HG03457 (cell line): Measurements from ENCODE around the gene S100A14.
"Not testable (repeated sequence)": the region's sequence is repeated elsewhere in the genome, so short reads cannot be mapped to it uniquely, and the experiment has no call there.

Experiments
- ATAC-seq: cut with Tn5 transposase; IDR thresholded peaks from one replicate; pipeline ENCODE4 v1.9.1; 2021; ENCODE audit warnings: moderate number of reproducible peaks; ENCODE audit not compliant: unreplicated experiment

S100A14 gene

DNA sequence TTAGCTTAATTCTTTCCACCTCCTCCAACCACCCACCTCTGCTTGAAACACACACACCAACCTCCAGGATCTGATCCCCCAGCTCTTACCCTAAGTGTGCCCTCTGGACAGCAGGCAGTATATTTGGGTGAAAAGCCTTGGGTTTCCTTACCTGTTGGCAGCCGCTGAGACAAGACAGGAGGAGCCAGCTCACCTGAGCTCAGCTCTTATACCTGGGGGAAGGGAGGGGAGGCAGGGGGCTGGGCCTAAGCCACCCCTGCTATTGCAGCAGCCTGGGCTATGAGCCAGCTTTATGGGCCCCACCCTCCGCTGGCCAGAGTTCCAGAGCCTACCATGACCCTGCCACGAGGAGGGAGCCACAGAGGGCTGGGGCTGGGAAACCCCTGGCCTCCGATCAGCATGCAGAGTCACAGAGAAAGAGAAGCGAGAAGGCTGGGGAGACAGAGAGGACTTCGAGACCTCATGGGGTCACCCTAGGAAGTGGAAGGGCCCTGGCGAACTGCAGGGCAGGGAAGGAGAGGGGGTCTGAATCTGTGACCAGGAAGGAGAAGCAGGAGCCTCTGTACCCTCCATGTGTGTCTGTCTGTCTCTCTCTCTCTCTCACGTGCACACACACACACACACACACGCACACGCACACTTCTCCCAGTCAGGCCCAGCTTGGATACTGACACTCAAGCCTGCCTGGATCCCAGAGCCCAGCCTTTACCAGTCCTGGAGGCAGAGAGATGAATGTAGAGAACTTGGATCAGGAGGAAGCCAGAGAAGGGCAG lies at the start of gene S100A14:
Gene S100A14 (minus strand): TSS at position 182 of the 773 bp plus-strand sequence. CDS start 467 bp downstream, outside the sequence.
- ATAC-seq = no peak

DNA sequence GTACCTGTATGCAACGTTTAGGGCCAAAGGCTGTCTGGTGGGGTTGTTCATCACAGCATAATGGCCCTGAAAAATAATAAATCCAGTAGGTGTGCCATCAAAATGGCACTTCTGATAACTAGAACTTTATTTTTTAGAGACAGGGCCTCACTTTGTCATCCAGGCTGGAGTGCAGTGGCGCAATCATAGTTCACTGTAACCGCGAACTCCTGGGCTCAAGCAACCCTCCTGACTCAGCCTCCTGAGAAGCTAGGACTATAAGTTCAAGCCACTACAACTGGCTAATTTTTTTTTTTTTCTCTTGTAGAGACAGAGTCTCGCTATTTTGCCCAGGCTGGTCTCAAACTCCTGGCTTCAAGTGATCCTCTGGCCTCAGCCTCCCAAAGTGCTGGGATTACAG lies 47.1 kb upstream of the S100A14 start:
- ATAC-seq = no peak

DNA sequence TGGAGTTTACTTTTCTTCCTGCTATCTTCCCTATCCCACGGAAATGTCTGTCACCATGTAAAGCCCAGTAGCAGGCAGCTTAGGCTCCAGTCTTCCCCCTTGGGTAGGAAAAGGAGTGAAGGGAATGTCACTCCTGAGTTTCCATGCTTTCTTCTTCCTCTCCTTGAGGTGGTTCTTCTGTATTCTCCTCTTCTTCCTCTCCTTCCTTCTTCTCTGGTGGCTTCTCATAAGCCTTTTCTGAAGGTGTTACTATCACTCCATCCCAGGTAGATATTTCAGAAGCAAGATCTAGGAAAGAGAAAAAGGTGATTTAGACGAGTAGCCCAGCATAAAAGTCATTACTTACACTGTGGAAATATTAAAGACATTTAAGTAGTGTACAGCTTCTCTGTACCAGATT lies 46.1 kb upstream of the S100A14 start:
- no peak for ATAC-seq

DNA sequence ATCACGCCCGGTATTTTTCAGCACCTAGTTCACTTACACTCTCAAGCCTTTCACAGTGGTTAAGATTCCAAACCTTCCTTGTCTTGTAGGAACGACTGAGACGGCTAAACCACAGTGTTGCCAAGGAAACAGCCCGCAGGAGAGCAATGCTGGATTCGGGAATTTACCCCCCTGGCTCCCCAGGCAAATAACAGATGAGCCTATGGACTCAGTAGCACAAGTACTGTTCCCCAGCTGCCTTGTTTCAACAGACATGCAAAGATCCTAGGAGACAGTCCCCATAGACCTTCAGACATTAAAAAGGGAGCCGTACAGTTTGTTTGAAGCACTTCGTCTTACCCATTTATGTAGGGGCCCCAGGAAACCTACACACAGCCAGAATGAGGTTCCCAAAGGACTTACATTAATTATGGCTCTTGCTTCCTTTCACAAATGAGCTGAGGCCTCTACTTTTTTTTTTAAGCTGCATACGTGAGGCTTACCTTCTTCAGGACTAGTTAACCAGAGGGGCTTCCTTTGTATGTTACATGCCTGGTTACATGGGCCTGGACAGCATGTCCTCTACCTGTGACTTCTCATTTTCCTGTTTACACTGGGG lies 45.1 kb upstream of the S100A14 start:
- no peak for ATAC-seq

DNA sequence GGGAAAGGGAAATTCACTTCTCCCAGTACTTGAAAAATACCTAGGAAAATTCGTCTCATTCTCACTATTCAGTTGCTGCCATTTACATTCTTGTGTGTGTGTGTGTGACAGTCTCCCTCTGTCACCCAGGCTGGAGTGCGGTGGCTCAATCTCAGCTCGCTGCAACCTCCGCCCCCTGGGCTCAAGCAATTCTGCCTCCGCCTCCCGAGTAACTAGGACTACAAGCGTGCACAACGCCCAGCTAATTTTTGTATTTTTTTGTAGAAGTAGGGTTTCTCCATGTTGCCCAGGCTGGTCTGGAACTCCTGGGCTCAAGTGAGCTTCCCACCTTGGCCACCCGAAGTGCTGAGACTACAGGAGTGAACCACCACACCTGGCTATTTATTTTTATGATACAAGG lies 43.5 kb upstream of the S100A14 start:
- ATAC-seq = no peak

DNA sequence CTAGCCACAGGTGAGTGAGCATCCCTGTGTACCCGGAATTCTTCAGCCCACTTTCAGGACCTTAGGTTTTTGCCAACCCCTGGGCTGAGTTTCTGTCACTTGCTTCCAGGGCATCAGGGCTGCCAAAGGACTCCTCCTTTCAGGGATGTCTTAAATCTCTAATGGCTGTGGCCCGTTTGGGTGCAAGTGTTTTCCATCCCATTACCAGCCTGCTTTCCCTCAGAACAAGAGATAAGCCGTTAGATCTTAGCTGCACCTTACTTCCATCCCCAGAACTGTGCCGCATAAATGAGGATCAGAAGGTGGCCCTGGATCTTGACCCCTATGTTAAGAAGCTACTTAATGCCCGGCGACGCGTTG lies 43.0 kb upstream of the S100A14 start:
- no peak for ATAC-seq

DNA sequence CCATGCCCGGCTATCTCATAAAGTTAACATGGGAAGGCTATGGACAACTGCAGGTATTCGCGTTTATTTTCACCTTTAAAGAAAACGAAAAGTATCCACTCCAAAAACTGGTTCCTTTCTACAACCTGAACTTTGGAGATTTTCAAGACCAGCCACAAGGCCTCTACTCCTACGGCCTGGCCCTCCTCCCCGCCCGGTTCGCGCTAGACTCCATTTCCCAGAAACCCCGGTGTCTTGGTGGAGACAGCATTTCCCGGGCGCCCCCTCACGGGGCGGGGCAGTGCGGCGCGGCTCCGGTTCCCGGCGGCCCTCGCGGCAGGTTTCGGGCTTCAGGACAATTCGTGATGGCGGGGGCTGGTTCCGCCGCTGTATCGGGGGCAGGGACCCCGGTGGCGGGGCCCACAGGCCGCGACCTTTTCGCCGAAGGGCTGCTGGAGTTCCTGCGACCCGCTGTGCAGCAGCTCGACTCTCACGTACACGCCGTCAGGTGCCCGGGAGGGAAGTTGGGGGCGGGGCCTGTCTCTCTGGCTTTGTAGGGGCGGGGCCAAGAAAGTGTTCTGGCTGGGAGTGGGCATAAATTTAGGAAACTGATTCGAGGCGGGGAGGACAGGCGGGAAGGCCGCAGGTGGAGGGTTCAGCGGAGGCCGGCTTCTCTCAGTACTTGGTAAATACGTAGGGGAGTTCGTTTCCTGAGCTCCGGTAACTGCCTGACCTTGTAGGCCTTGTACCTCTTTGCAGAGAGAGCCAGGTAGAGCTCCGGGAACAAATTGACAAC lies 42.5 kb upstream of the S100A14 start, which contains the start of gene SNAPIN:
Gene SNAPIN (plus strand): TSS at position 304 of the 775 bp plus-strand sequence. CDS start 41 bp downstream, at position 345.
- peak; percentile 68 for ATAC-seq

DNA sequence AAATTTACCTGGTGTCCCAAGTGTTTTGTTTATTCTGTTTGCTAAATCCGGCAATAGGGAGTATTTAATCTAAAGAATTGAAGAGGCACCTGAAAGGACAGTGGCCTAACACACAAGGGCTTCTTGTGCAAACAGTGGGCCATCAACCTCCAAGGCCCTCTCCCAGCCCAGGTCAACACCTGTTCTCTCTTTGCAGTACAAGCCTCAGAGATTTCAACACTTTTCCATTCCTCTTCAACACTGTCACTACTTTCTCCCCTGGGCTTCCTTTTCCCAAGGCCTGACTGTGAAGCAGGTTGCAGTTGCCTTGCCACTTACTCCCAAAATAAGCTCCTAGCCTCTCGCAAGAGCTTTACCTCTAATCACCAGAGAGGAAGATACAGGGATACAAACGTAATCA lies 39.2 kb upstream of the S100A14 start:
- ATAC-seq = no peak

DNA sequence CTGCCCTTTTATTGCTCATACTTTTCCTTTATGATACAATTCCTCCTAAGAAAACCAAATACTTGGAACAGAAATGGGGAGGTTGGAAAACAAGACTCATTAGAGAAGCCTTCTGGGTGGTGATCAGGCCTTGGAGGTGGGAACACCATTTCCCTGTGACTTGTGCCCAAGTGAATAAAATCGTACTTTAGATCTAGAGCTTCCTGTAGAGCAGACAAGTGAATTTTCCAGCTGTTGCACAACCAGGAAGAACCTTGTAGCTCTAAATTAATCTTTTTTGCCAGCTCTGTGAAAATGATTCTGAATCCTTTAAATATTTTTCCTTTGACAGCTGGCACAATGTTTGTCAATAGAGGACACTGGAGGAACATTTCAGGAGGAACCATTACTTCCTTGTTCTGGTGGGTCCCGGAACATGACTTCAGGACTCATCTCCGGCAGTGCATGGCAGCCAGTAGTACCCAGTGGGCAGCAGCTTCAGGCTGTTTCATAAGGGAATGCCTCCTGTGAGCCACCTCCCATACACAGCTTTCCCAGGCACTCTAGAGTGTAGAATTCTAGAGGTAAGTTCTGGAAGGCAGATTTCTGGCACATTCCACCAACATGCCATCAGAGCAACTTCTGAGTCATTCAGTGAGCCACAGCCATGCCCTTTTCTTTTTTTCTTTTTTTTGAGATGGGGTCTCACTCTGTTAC lies 36.8 kb upstream of the S100A14 start:
- ATAC-seq = no peak

DNA sequence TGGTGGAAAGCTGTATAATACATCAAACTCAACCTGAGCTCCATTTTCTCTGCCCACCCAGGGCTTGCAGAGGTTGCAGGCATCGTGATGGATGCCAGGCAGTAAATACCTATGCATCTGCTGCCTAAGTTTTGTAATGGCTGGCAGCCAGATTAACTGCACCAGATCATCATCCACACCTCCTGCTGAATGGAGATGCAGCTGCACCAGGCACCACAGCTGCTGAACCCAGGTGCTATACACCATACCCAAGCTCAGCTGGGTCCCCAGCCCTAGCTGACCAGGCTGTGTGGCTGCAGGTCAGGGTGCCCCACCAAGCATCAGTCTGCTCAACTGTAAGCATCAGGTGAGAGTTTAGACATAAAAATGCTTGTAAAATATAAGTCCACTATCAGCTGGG lies 35.6 kb upstream of the S100A14 start:
- no peak for ATAC-seq

DNA sequence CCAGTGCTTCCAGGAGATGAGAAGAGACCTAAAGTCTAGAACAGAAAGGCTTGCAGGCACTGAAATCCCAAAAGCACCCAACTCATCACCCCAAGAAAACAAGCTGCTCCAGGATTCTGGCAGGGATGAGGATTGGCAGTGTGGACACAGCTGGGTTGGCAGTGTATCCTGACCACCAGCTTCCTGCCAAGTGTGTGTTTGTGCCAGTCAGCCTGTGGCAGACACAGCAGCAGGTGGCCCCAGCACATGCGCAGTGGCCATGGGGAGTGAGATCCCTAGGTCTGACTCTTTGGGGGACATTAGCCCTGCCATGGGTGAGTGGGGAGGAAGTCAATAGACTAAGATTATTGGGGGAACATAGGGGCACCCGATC lies 33.7 kb upstream of the S100A14 start:
- ATAC-seq = no peak

DNA sequence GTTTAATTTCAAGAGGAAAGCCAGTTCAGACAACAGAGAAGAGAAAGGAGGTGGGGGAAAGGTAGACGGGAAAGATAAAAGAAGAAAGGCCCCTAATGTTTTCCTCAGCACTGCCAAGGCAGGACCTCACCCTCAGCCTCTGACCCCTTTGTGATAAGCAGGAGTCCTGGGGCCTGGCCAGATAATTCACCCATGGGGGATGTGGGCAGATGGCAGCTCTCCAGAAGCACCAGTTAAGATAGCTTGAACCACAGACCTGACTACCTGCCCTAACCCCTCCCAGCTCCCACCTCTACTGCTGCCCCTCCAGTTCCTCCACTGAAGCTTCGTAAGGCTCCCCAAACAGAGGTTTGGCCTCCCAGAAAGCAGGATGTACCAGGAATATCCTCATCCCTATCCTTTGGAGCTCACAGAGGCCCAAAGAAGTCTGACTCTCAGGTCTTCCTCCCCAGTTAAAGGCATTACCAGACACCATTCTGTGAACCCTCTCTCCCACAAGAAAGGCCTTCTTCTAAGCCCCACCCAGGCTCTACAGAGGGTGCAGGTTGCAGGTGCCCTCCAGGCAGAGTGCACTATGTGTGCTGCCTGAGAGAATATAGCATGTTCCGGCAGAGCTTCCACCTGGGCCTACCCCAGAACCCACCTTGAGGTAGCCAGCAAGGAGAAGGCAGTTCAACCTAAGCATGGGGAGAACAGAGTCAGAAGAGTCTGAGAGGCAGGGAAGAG lies 33.2 kb upstream of the S100A14 start:
- no peak for ATAC-seq

DNA sequence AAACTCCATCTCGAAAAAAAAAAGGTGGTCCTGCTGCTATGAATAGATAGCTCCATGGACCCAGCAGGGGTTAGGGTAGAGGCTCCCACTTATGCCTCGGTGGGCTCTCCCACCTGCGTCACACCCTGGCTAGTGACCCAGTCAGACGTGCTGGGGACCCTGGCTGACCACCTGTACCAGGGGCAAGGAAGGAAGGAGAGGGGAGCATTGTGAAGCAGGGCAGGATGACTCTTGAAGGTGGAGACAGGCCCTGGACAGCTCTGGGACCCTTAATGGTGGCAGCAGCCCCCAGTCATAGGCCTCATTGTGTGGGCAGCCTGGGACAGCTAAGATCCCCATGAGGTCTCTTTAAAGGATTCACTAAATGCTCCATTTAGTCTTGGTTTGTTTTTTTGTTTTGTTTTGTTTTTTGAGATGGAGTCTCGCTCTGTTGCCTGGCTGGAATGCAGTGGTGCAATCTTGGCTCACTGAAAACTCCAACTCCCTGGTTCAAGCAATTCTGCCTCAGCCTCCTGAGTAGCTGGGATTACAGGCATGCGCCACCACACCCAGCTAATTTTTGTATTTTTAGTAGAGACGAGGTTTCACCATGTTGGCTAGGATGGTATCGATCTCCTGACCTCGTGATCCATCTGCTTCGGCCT lies 32.0 kb upstream of the S100A14 start:
- no peak for ATAC-seq

DNA sequence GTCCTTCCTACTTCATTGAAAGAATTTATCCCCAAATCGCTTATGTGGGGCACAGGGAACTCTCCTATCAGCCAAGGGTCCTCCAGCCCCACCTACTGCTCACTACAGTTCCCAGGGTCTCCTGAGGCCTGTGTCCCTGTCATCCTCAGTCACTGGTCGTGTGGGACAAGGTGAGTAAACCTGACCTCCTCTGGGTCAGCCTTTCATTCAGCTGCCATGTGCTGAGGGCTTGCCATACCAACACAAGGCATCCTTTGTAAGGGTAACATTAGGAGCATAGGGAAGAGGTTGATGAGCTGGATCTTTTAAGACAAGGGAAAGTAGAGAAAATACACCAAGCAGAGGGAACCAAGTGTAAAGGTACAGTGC lies 31.2 kb upstream of the S100A14 start:
- ATAC-seq = no peak

DNA sequence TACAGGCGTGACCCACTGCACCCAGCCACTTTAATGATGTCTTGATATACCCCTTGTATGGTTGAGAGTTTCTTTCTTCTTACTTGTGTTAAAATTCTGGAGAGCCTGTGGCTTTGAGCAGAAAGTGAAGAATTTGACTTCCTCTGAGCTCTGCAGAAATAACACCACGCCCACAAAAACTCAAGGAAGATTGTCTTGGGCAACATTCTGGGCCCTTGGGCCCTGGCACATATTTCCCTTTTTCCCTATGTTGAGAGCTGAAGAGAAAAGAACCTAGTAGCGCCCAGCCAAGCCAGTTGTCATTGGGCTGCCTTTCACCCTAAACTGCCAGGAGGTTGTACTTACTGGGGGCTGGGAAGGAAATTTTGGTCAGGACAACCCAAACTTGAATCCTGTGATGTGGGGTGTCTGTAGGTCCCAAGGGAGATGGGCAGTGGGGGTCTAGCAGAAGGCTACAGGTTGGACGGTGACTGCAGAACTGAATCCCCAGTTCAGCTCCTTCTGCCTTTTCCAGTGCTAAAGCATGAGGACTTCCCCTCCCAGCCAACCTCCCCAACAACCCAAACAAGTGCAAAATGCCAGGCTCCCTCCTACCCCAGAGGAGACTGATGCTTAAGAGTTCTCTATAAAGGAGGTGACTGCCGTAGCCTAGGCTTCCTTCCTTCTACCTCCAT lies 30.7 kb upstream of the S100A14 start:
- ATAC-seq = no peak

DNA sequence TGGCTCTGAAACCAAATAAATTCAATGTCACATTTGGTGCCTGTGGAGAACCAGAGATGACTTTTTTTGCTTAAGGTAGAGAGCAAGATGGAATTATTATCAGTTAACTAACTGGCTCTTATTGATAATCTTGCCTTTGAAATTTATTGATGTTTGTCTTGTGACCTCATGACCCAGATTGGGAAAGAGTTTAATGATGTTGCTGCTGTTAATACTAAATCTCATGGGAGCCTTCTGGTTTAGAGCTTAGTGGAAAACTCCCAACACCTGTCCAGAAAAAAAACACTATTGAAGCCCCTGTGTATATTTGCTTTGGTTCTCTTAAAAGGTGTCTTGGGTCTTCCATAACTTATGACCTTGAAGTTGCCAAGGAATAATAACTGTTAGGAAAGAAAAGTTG lies 27.7 kb upstream of the S100A14 start:
- ATAC-seq = no peak

DNA sequence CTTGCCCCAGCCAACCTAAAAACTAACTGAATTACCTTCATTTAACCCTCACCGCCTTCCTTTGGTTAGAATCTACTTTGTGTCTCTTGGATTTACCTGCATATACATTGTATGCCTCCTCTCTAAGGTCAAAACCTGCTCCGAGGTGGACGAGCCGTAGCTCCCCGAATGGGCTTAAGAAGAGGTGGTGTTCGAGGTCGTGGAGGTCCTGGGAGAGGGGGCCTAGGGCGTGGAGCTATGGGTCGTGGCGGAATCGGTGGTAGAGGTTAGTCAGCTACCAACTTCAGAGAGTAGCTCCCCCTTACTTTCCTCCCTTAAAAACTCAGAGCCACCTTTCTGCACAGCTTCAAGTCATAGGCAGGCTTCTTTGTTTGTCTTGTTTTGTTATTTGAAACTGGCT lies 27.0 kb upstream of the S100A14 start:
- ATAC-seq = no peak

DNA sequence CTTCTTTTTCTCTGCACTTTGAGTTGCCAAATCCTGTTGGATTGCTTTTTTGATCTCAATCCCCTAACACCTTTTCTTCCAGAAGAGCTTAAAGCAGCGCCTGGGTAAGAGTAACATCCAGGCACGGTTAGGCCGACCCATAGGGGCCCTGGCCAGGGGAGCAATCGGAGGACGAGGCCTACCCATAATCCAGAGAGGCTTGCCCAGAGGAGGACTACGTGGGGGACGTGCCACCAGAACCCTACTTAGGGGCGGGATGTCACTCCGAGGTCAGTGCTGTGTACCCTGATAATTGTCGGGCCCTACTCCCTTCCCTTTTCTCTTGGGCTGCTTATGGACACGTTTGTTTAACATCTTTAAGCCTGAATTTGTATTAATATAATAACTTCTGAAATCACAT lies 26.0 kb upstream of the S100A14 start:
- no peak for ATAC-seq

DNA sequence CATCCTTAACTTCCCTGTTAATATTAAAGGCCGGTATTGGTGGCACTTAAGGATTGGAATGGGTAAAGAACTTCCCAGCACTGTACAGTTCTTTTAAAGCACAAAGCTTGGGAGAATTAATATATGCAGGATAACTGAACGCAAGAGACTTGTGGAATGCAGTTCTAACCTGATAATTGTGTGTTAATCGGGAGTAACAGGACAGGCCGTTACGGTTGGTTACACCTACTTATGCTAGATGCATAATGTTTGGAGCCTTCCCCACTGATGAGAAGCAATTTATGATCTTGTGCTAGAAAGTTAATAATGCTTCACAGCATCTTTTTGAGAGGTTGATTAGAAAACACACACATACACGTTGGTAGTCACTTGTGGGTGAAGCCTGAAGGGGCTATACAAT lies 24.7 kb upstream of the S100A14 start:
- ATAC-seq = no peak

DNA sequence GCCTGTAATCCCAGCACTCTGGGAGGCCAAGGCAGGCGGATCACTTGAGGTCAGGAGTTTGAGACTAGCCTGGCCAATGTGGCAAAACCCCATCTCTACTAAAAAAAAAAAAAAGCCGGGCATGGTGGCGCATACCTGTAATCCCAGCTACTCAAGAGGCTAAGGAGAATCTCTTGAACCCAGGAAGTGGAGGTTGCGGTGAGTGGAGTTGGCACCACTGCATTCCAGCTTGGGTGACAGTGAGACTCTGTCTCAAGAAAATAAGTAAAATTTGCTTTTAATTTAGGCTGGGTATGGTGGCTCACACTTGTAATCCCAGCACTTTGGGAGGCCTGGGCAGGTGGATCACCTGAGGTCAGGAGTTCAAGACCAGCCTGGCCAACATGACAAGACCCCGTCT lies 24.1 kb upstream of the S100A14 start:
- not testable (repeated sequence) for ATAC-seq
